BJ (cell line): Measurements from ENCODE around the gene PTGR2. TPM values are rescaled to one million over a fixed set of nuclear protein-coding genes. Genes with fewer than 3 reads are reported as not detected.
"Not testable (repeated sequence)": the region's sequence is repeated elsewhere in the genome, so short reads cannot be mapped to it uniquely, and the experiment has no call there.

Experiments
- CTCF ChIA-PET: fragments of 350-600 bp; formaldehyde crosslinking; extraction: SDS; loops from one replicate; lab custom pipeline; 2021; ENCODE audit warnings: antibody characterized with exemption, inconsistent platforms; lab: Yijun Ruan, JAX
- POLR2A ChIA-PET: fragments of 300-600 bp; sonication (Branson Sonifier 250); formaldehyde crosslinking; extraction: SDS; loops from one replicate; lab custom pipeline; 2021; ENCODE audit warnings: antibody characterized with exemption; lab: Charles Lee
- DNase-seq: peaks from one replicate; pipeline ENCODE4 v3.0.0-alpha.2; 2011; ENCODE audit warnings: low read depth
- H3K27me3 ChIP-seq: 2 replicates; pipeline ENCODE4 v1.6.0; 2011; ENCODE audit warnings: low read length; ENCODE audit not compliant: control insufficient read depth, insufficient read depth
- H3K36me3 ChIP-seq: 2 replicates; pipeline ENCODE4 v1.5.1; 2011; ENCODE audit warnings: low read length; ENCODE audit not compliant: control insufficient read depth, insufficient read depth
- H3K4me3 ChIP-seq: 2 replicates; pipeline ENCODE4 v1.5.1; 2011; ENCODE audit warnings: low read depth, mild to moderate bottlenecking, control low read depth, low read length
- polyA plus RNA-seq: library from polyadenylated mRNA; depleted of rRNA; stranded (reverse); fragments of >200 nt; gene quantifications from 2 replicates; pipeline ENCODE4 v1.2.3, GENCODE V29; 2011
- TF ChIP-seq, protein P1 (sequence below): IDR thresholded peaks from 2 replicates; pipeline ENCODE4 v1.5.1; 2011; ENCODE audit warnings: low read depth, mild to moderate bottlenecking, control low read depth, inconsistent platforms, low read length, moderate library complexity; ENCODE audit not compliant: insufficient read depth

Gene PTGR2
- polyA plus RNA-seq, 1 experiment: 1.3 TPM

DNA sequence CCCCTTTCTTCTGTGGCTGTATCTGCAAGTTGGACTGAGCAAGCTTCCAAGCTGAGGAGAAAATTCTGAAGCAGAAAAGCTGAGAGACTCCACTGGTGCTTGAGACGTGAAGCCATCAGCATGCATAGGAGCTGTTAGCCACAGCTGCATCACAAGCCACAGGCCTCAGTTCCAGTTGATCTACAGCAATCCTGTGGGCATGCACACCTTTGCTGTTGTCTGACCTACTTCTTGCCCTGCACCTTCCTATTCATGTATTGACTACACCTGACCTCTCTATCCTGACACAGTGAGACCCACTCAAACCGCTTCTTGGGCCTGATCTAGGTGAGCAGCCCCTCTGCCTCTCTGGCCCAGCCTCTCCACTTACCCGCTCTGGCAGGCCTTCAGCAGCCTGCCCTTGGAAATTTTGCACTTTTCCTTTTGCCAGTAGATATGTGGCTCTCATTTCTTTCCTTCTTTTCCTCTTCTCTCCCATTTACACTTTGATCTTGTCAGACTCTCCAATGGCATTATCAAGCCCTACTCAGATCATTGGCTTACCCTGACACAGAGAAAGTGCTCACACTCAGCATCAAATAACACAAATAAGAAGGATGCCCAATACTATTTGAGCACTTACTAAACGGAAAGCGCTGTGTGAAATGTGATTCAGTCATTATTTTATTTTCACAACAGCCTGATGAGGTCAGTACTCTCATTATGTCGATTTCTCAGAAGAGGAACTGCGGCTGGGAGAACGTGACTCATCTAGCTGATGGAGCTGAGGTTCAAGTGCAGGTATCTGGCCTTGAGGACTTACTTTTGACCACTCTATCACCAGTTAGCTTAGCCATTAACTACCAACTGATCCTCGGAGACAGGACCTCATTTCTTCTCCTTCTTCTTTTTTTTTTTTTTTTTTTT is 21.9 kb upstream of the PTGR2 start:
- ChIA-PET POLR2A (no interaction called here), CTCF (interaction anchor here (7.2 kb wide), 1 partner anchor 100 kb away, joined by 45 read pairs; no protein-coding TSS in a partner anchor)
- TF ChIP-seq, protein P1, sequence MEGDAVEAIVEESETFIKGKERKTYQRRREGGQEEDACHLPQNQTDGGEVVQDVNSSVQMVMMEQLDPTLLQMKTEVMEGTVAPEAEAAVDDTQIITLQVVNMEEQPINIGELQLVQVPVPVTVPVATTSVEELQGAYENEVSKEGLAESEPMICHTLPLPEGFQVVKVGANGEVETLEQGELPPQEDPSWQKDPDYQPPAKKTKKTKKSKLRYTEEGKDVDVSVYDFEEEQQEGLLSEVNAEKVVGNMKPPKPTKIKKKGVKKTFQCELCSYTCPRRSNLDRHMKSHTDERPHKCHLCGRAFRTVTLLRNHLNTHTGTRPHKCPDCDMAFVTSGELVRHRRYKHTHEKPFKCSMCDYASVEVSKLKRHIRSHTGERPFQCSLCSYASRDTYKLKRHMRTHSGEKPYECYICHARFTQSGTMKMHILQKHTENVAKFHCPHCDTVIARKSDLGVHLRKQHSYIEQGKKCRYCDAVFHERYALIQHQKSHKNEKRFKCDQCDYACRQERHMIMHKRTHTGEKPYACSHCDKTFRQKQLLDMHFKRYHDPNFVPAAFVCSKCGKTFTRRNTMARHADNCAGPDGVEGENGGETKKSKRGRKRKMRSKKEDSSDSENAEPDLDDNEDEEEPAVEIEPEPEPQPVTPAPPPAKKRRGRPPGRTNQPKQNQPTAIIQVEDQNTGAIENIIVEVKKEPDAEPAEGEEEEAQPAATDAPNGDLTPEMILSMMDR: no peak
- Histone ChIP-seq H3K27me3 (no peaks in the 10 kb centered on the region), H3K4me3 (no peak overlapping the region), H3K36me3 (no peaks in the 10 kb centered on the region)
- no peak for DNase-seq

DNA sequence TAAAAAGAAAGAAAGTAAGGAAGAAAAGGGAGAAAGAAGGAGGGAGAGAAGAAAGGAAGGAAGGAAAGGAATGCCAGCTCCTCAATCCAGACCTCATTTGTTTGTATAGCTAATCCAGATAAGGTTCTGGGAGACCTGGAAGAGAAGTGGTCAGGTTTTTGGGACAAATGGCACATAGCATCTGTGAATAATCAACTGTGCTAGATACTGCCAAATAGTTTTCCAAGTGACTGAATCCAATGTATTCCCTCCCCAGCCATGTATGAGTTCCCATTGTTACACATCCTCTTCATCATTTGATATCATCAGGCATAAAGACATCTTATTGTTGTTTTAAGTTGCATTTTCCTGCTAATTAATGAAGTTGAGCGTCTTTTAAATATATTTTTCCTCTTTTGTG is 18.6 kb upstream of the PTGR2 start:
- Histone ChIP-seq H3K4me3 (no peak overlapping the region), H3K36me3 (no peaks in the 10 kb centered on the region), H3K27me3 (no peaks in the 10 kb centered on the region)
- TF ChIP-seq, protein P1: no peak
- ChIA-PET CTCF (interaction anchor here (1.9 kb wide), 1 partner anchor 105 kb away, joined by 5 read pairs; no protein-coding TSS in a partner anchor), POLR2A (no interaction called here)
- DNase-seq: no peak

DNA sequence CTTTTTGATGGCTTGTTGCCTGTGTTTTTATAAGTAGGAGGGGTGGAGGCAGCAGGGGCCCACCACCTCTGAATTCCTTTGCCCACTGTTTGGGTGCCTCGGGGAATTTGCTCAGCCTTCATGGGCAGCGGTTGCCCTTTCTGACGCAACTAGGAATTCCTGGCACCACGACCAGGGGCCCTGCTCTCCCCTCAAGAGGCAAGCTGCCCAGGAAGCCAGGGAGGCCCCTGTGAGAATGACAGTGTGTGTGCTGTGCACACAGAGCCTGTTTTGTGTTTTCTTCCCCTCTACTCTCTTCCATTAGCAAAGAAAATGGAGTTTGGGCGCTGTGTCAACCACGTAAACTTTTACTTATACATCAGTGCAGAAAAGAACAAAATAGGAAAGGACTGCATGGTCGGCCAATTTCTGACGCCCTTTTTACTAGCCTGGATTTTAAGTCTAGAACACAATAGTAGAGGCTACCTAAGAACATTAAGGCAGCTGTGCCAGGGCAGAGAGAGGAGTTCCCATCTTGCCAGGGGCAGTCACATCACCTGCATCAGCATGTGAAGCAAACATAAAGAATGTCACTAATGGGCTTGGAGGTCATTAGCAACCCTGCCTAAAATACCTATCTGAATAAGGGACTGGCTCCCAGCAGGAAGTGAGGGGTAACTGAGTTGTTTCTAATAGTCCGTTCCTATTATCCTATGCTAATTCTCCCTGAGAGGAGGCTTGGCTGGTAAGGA is 17.9 kb upstream of the PTGR2 start:
- TF ChIP-seq, protein P1: no peak
- CTCF ChIA-PET: interaction anchor here (1.9 kb wide), 1 partner anchor 106 kb away, joined by 5 read pairs; no protein-coding TSS in a partner anchor
- no peak overlapping the region for H3K4me3 ChIP-seq
- DNase-seq: no peak
- H3K36me3 ChIP-seq: no peaks in the 10 kb centered on the region
- POLR2A ChIA-PET: no interaction called here
- H3K27me3 ChIP-seq: no peaks in the 10 kb centered on the region

DNA sequence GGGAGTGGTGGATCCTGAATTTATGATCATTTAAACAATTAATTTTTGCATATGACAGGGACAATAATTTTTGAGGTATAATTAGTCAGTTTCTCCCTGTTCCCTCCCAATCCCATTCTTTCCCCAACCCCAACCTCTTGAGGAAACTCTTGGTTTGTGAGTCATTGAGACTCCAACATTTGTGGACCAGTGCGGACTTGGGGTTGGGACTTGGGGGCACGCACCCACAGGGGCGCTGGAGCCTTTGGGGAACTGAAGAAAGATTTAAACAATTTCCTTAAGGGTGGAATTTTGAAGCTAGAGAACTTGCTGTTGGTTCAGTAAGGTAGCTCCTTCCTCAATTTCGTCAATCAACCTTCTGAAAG is 17.4 kb upstream of the PTGR2 start:
- H3K4me3 ChIP-seq: no peak overlapping the region
- TF ChIP-seq, protein P1: no peak
- no peaks in the 10 kb centered on the region for H3K36me3 ChIP-seq
- CTCF ChIA-PET: interaction anchor here (0.8 kb wide), 1 partner anchor 30 kb away, joined by 3 read pairs; no protein-coding TSS in a partner anchor
- no peaks in the 10 kb centered on the region for H3K27me3 ChIP-seq
- DNase-seq: no peak
- POLR2A ChIA-PET: no interaction called here

DNA sequence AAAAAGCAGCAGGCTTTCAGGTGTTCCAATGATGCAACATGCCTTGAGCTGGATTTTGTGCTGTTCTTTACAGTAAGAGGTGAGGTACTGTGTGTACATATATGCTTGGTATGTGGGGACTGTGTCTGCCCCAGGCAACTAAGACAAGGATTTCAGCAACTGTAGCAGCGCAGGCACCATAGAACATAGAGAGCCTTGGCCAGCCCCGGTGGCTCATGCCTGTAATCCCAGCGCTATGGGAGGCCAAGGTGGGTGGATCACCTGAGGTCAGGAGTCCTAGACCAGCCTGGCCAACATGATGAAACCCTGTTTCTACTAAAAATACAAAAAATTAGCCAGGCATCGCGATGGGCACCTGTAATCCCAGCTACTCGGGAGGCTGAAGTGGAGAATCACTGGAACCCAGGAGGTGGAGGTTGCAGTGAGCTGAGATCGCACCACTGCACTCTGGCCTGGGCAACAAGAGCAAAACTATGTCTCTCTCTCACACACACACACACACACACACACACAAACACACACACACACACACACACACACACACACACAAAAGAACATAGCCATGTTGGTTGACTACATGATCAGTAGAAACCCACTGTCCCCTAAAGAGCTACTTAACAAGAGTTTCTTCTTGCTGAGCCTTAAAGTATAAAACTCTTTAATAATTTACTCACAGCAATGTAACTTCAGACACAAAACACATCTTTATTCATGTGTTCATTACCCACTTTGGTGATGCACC is 13.2 kb upstream of the PTGR2 start:
- H3K36me3 ChIP-seq, H3K4me3 ChIP-seq, H3K27me3 ChIP-seq, POLR2A ChIA-PET, DNase-seq: not testable (repeated sequence)
- CTCF ChIA-PET: interaction anchor here (0.6 to 1.2 kb wide), 2 partner anchors 115 to 195 kb away, joined by 3 to 4 read pairs; no protein-coding TSS in a partner anchor
